Inflammatory macrophage treated with lipopolysaccharide for 4 hours (primary cell): ENCODE measurements around the gene DENND1A.
A peak's percentile ranks its signal among the peaks of the same experiment; 100 is the strongest.
"Not testable (repeated sequence)": the region's sequence is repeated elsewhere in the genome, so short reads cannot be mapped to it uniquely, and the experiment has no call there.

Experiments
- DNase-seq: peaks from one replicate; pipeline ENCODE4 v3.0.0-alpha.2; 2020

DENND1A gene

DNA sequence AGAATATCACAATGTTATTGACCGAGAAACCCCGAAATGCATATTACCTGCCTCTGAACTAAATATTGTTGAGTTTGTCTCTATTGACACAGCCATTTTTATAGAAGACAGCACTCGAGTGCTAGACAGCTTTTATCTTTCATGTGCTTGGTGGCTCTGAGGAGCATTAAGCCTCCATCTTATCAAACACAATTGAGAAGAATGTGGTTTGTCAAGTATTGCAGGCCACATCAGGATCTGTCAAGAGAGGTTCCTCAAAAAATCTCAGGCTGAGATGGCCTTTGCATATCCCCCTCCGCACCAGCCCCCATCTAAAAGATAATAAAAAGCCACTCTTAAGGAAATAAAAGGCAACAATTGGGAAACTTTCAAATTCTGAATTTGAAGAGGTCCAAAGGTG, 284.8 kb downstream of the DENND1A start:
- no peak for DNase-seq

DNA sequence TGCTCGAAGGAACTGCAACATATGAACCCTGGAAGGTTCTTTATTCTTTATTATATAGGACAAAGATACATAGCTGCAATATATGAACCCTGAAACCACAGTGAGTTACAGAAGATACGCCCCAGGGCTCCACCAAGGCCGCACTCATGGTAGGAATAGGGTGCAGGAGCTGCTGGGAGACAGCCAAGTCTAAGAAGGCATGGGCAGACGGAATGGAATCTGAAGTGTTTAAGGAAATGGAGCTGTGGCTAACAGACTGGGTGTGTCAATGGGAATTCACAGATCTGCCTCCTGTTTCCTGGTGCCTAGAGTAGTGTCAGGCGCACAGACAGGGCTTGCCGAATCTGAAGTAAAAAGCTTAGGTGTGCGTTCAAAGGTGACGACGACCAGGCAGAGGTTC, 286.4 kb downstream of the DENND1A start:
- no peak for DNase-seq

DNA sequence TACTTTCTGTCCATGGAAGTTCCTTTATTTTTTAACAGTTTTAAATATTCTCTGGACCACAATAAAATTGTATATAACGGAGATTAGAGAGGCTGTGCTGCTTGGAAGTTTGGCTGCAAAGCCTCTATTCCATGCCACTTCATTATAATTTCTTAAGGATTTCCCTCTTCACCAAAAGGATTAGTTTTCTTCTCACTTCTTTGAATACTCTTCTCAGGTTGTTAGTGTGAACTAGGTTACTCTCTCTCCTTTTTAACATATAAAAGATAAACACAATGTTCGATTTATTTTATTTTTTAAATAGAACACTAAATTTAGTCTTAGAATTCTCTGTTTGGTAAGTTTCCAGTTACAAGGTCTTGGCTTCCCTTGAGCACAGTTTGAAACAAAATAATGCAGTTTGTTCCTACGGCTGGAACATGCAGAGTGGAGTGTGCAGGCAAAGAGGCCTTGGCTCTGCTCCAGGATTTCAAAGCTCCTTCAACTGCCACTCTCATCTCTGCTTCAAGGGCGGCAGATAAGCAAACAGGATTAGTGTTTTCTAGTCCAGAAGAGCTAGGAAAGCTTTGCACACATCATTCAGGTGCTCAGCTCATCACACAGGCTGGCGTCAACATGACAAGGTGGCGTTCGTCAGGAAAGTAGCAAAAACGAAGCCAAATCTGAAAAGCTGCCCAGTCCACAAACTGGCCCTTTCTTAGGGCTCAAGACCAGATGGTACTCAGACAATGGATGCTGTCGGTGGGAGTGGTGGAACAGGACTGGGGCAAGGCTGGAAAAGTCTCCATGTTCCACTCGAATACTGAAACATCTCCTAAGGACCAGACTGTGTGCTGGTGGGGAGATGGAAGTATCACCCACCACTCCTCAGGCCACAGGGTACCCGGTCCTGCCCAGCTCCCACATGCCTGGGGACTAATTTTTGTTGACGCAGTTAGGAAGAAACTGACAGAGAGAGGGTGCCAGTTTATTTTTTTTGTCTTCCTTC, 287.3 kb downstream of the DENND1A start:
- DNase-seq, result no peak

DNA sequence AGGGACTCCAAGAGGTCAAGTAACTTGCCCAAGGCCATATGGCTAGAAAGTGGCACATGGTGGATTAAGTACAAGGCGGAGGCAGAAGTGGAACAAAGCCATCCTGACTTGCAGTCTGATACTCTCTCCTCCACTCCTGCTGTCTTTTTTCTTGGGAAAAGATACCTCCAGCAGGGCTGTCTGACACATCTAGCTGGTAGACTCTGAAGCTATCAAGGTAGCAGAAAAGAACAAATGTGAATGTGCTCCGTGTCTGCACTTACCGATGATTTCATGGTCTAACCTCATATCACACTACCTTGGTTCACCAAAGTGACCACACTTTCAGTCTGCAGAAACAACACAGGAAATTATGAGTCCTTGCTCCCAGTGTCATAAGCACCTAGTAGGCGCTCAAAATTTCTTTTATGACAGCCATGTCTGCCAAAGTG, 289.1 kb downstream of the DENND1A start:
- DNase-seq, result no peak

DNA sequence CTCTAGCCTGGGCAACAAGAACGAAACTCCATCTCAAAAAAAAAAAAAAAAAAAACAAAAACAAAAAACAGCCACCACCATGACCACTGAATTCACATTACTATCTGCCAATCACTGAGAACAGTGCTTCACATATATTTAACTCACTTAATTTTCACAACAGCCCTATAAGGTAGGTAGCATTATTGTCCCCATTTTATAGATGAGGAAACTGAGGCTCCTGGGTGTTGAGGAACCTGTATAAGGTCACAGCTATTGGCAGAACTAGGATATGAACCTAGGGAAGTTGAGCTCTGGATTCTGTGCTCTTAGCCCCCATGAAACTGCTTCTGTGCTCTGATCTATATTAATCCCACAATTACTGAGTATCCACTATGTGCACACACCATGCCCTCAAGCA, 290.2 kb downstream of the DENND1A start:
- no peak for DNase-seq

DNA sequence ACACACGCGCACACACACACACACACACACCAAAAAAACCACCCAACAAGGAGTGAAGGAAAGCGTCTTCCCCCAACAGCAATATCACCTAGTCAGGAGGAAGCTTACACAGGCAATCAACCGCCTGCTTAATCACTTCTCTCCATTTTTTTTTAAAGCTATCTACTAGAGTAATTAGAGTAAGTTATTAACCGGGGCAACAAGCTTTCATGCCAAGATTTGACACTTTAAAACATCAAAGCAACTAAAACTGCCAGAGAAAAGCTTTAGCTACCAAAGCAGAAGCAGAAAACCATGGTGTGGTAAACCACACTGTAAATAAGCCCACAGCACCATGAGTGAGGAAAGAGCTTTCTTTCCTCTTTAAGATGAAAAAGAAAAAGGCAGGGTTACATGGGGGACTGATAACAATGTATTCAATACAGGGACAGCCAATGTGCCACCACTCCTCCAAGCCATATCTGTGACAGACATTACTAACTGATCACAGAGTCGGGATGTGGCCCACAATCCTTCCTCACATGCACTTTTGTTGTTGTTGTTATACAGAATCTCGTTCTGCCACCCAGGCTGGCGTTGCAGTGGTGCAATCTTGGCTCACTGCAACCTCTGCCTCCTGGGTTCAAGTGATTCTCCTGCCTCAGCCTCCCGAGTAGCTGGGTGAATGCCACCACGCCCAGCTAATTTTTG, 291.8 kb downstream of the DENND1A start:
- peak; percentile 18 for DNase-seq

DNA sequence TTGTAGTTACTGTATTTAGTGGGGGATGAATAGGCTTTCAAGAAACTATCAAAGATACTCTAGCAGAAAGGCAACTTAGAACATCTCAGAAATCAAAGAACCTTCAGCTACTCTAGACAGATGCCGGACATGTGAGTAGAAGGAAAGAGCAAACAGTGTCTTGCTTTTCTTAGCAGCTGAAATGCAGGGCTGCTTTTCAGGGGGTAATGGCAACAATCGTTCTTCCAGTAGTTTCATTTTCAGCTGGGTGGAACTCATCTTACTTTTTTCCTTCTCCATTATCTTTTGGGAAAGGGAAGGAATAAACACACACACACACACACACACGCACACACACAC, 292.4 kb downstream of the DENND1A start:
- no peak for DNase-seq

DNA sequence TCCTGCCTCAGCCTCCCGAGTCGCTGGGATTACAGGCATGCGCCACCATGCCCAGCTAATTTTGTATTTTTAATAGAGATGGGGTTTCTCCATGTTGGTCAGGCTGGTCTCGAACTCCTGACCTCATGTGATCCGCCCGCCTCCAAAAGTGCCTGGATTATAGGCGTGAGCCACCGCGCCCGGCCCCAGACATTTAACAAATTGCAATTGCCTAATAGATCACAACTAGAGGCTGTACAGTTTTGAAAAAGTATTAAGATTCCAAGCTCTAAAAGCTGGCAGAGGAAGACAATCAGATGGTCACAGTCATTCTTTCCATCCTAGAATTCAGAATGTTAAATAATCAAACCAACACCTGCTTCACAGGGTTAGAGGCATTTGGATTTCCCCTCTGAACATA, 293.1 kb downstream of the DENND1A start:
- not testable (repeated sequence) for DNase-seq

DNA sequence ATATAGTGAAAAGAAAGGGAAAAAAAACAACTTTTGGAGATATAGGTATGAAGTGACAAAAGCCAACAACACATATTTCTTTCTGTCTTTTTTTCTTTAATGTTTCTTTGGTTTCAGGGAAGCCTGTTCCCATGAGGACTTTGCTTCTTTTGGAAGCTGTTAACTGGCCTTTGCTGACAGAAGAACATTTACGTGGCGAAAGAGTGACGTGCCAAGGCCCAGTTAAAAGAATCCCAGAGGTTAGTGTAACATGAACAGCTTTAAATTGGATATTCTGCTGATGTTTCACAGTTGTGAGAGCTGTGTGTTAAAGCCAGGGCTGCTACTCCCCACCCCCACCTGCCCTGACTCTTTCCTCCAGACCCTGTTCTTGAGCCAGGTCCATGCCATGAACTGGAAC, 298.1 kb downstream of the DENND1A start:
- DNase-seq, result no peak

DNA sequence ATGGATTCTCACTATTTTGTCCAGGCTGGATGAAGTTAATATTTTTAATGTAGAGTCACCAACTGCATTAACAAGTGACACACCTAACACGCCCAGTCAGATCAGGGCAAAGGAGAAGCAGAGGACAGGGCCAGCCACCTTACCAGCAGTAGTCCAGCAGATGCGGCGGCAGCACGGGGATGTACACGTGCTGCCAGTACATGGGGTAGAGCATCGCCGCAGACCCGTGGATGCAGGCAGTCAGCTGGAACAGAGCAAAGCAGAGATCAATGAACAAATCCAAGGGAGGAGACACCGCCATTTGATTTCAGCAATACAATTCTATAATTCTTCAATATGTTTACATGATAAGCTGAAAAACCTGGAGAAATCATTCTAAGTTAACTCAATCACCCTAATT, 299.7 kb downstream of the DENND1A start:
- DNase-seq, result no peak

DNA sequence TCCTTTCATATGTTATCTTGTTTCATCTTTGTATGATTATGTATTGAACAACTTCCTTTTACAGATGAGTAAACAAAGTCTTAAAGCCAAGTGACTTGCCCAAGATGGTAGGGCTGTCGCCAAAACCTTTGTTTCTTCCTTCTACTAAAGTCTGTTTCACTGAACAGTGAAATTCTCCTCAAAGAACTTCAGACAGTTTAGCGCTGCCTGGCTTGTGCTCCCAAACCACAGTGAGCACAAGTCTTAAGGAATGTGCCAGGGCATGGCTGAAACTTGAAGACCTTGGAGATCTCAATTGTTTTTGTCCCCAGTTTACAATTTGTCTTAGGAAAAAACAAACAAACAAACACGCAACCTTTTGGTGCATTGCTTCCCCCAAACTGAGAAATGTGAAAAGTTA, 300.4 kb downstream of the DENND1A start:
- no peak for DNase-seq

DNA sequence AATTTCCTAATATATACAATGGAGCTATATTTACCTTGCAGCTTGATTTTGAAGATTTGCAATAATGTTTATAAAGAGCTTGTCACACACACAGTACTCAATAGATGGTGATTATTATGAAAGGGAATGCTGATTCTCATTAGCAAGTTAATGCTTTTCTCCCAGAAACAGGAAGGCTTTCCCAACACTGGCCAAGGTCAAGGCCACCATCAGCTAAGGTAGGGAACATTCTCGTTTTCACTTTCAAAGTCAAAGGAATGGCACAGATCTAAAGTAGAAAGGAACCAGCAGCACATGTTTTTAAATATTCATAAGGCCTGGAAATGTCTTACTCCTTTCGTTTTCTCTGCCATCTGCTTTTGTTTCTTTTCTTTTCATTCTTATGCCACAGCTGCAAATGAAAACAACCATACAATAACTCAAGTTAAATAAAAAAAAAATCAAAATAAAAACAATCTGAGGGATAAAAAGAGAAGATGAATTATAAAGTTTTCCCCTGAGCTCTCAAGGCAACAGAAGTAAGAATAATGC, 307.1 kb downstream of the DENND1A start:
- DNase-seq, result no peak

DNA sequence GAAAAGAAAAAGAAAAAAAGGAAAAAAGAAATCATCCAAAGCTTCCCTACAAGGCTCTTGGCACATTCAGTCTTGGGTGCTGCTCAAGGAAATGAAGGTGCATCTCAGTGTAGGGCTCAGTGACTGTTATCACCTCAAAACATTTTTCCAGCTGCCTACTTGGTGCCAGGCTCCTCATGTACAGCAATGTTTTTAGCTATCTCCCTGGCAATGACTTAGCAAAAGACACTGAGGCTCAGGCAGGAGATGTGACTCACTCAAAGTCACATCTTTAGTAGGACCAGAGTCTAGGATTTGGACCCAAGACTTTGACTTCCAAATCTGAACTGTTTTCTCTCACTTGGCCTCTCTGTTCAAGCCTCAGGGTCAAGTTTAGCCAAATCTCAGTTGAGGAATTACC, 309.7 kb downstream of the DENND1A start:
- DNase-seq, result no peak

DNA sequence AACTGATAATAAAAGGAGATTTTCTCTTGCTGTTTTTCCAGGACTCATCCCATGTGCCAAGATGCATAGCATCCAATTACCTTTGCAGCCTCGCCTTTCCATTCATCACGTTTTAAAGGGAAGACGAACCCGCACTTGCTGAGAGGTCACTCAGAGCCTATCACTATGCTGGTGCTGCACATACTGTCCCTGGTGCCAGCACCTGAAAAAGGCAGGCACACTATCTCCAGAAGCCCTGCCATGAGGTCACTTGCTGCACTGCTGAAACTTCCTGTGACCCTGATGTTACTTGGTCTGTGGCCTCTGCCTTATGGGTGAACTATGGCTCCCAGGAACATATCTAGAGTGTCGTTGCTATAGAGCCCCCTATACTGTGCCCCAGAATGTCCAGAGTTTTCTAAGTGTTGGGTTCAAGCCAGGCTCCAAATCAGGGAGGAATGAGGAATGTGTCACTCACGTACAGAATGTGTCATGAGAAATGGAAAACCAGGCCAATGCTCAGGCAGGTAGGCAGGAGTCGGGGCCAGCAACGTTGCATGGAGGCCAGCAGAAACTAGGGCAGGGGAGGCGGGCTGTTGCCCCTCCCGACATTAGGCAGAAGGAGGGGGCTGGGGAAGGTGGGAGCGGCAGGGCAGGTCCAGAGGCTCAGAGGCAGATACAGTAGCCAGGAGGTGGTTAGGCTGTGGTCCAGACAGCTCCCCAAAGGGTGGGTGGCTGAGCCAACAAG, 311.8 kb downstream of the DENND1A start:
- no peak for DNase-seq

DNA sequence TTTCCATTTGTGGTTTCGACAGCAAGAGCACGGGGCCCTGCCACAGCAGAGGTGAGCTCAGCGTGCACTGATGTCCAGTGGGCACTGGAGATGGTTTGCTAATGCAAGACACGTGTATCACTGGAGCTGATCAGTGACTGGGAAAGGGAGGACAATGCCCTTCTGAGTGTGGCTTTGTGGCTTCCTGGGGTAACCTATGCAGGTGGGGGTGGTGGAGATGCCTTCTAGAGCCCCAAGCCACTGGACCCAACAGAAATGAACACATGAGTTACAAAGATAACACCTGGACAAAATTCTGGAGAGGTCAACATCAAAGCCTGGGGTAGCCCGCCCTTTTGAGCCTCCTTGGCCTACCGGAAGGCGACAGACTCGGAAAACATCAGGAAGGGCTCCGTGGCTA, 312.6 kb downstream of the DENND1A start:
- no peak for DNase-seq

DNA sequence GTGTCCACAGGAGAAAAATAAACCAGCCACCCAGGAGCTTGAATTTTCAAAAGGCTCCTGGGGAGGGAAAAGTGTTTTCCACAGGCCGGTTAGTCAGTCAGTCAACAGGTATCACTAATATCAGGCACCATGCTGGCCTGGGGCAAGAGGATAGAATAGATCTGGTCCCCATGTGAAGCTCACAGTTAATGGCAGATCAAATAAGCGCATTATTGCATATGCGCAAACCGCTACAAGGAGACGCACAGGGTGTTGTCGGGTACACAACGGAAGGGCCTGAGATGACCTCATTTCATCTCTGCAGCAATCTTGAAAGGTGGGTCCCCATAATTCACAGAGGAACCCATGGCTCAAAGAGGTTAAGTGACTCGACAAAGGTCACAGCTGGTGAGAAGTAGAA, 313.2 kb downstream of the DENND1A start:
- no peak for DNase-seq

DNA sequence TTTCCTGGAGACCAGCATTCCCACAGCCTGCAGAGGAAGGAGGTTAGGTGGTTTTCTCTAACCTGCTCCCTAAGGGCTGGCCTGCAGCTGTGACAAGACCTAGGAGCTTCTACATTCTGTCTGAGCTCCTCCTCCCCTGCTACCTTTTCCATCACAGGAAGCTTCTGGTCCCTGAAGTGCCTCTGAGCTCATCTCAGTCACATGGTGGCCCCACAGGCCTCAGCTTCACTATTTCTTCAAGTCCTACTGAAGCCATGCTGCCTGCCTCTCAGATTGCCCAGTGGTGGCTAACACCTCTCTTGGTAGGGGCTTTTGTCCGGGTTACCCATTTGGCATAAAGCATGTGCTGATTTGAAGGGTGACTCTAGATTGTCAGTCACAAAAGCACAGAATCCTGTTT, 314.5 kb downstream of the DENND1A start:
- no peak for DNase-seq

DNA sequence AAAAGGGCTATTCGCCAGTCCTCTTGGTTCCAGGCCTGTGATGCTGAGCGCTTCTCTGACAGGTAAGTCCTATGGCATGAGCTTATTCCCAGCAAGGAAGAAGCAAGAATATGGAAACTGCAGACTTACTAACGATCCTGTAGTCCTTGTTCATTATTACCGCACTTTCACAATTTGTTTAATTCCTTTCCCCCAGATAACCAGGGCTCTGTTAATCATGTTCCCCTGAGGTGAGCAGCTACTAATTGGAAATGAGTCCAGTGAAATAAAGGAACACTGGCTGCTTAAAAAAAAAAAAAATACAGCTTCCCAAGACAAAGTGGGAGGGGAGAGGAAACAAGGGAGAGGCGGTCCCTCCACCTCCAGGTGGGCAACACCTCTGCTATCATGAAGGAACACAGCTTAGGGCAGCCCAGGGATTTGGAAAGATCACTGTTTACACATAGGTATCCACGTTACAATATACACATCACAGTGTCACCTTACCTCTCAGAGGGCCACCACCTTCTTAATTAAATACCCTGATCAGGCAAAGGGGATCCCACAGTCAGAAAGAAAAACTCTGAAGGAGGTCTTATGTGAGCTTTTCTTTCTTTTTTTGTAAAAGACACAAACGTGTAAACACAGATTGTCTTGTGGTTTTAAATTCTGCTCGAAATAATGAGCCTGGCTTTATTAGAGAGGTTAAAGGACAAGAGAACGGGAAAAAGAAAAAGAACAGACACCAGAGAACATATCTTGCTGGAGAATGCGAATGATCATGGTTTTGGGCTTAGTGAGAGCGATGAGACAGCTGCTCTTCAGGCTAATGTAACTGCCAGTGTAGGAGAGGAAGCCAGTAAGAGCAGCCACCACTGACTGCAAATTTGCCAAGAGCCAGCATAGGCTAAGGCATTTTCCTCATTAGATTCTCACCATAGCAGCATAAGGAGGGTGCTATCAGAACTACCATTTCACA, 315.3 kb downstream of the DENND1A start:
- DNase-seq, result no peak

DNA sequence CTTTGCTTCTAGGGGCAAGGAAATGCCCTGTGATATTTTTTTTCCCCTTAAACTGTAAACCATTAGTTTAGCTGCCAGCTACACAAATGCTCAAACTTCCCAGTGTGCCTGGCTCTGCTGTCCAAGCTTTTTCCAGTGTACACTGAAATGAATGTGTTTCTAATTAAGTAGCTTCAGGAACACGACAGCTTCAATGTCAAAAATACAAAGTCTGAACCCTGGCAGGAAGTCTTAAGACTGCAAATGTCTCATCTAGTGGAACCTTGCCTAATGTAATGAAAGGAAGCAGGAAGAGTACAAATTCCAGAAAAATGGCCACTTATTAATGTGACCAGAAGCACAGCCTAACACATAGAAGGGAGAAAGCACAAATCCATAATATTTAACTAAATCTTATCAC, 318.7 kb downstream of the DENND1A start:
- DNase-seq, result no peak

DNA sequence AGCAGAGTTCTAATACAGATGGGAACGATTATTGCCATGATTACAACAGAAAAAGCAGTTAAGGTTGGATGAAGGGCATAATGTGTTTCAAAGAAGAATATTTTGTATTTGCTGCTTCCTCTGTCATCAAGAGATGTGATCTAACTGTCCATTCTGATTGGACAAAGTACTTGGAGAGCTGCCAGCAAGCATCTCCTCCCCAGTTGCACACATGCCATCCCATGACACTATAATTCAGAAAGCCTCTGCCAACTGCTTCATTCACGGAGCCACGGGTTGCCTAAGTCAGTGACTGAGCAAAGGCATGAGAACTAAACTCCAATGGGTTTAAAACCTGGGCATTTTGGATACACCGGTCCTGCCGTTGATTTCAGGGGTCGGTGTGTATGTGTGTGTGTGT, 320.1 kb downstream of the DENND1A start:
- DNase-seq, result no peak

DNA sequence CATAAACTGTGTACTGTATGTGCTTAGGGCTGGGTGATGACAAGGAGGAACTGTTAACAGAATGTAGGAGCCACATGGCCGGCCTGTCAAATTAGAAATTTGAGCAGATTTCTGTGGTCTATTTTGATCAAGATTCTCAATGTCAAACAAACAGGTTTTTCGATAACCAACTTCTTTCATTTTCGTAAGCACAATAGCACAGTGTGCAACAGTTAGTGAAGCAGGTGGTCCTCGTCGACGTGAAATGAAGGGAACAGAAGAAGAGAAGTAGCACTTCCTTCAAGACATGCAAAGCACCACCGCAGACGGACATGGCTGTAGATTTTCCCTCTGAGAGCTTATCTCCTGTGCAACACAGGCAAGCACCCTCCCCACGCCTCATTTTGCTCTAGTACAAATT, 321.8 kb downstream of the DENND1A start:
- no peak for DNase-seq

DNA sequence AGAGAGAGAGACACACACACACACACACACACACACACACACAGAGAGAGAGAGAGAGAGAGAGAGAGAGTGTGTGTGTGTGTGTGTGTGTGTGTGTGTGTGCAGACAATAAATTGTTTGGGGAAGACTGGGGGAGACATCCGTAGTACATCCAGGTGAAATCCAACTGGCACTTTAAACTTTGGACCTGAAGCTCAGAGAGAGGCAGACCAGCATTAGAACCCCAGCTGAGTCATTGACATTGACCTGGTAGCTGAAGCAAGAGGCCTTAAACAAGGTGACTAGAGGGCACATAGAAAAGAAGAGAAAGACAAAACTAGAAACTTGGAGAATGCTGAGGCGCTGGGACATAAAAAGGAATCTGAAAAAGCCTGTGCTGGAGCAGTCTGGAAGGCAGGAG, 322.4 kb downstream of the DENND1A start:
- DNase-seq, result no peak
